AG04449 (cell line): ENCODE measurements around the gene CBX6.

Experiments used
- CTCF ChIA-PET: fragments of 350-600 bp; formaldehyde crosslinking; extraction: SDS; loops from one replicate; lab custom pipeline; 2021; ENCODE audit warnings: antibody characterized with exemption; lab: Yijun Ruan, JAX
- POLR2A ChIA-PET: fragments of 400-600, 350-600 bp; formaldehyde crosslinking; extraction: SDS; loops from one replicate; lab custom pipeline; 2020; ENCODE audit warnings: antibody characterized with exemption, inconsistent platforms; lab: Yijun Ruan, JAX
- DNase-seq: peaks from one replicate; pipeline ENCODE4 v3.0.0-alpha.2; 2010; ENCODE audit warnings: low read depth, low spot score
- H3K4me3 ChIP-seq: 2 replicates; pipeline ENCODE4 v1.5.1; 2011; ENCODE audit warnings: low read depth, mild to moderate bottlenecking, control low read depth, low read length
- CTCF ChIP-seq: IDR thresholded peaks from one replicate; pipeline ENCODE4 v1.5.1; 2011; ENCODE audit warnings: mild to moderate bottlenecking, moderate library complexity, low read length, control low read depth, inconsistent platforms; ENCODE audit not compliant: insufficient read depth; ENCODE audit errors: missing control alignments

Gene CBX6

GRCh38 chr22:38826801-38827200 lies 45.2 kb downstream of the CBX6 start:
- DNase-seq = no peak
- ChIA-PET CTCF (interaction anchor here (0.9 to 1.4 kb wide), 4 partner anchors 12 to 176 kb away, joined by 3 to 4 read pairs (median 3); no protein-coding TSS in a partner anchor), POLR2A (no interaction called here)
- no peak for TF ChIP-seq CTCF
- no peak overlapping the region for H3K4me3 ChIP-seq

GRCh38 chr22:38826386-38826785 lies 45.6 kb downstream of the CBX6 start:
- ChIA-PET POLR2A (no interaction called here), CTCF (interaction anchor here (1.1 to 1.4 kb wide), 2 partner anchors 12 to 16 kb away, joined by 3 to 4 read pairs; no protein-coding TSS in a partner anchor)
- TF ChIP-seq CTCF = no peak
- no peak for DNase-seq
- no peak overlapping the region for H3K4me3 ChIP-seq

GRCh38 chr22:38824585-38824984 lies 47.4 kb downstream of the CBX6 start:
- peak; percentile 52 for TF ChIP-seq CTCF
- ChIA-PET CTCF (interaction anchor here (1.0 to 1.5 kb wide), 3 partner anchors 18 to 45 kb away, joined by 3 to 5 read pairs (median 4); no protein-coding TSS in a partner anchor), POLR2A (no interaction called here)
- no peak for DNase-seq
- H3K4me3 ChIP-seq = no peak overlapping the region

- no peak overlapping the region for H3K4me3 ChIP-seq
- POLR2A ChIA-PET = no interaction called here
- DNase-seq = no peak
- no peak for TF ChIP-seq CTCF
- CTCF ChIA-PET = interaction anchor here (1.0 kb wide), 1 partner anchor 30 kb away, joined by 5 read pairs; no protein-coding TSS in a partner anchor
These were observed 48.4 kb downstream of the CBX6 start for GRCh38 chr22:38823637-38824036.

- TF ChIP-seq CTCF = no peak
- no peak for DNase-seq
- no peak overlapping the region for H3K4me3 ChIP-seq
- CTCF ChIA-PET = no interaction called here
- POLR2A ChIA-PET = no interaction called here
These were observed 48.9 kb downstream of the CBX6 start for GRCh38 chr22:38823076-38823475.

- ChIA-PET POLR2A (no interaction called here), CTCF (no interaction called here)
- no peak for DNase-seq
- no peak for TF ChIP-seq CTCF
- no peak overlapping the region for H3K4me3 ChIP-seq
These were observed 52.0 kb downstream of the CBX6 start for GRCh38 chr22:38820020-38820419.
